Activated CD4-positive, alpha-beta T cell treated with anti-CD3 and anti-CD28 coated beads, Interleukin-2, amount 50 U/mL, for 4 hours (primary cell): ENCODE results near the gene TSPYL2.

Experiments used
- DNase-seq, 2 experiments: peaks; one replicate each; pipeline ENCODE4 v3.0.0-alpha.2; 2020

TSPYL2 gene

GRCh38 chrX:53126377-53126776 is 44.2 kb downstream of the TSPYL2 start:
- no peak for DNase-seq

- no peak for DNase-seq
Observed at GRCh38 chrX:53128097-53128749, 46.1 kb downstream of the TSPYL2 start.

- DNase-seq: no peak
Observed at GRCh38 chrX:53133400-53133799, 51.2 kb downstream of the TSPYL2 start.

- DNase-seq: no peak
Observed at GRCh38 chrX:53135581-53135980, 53.4 kb downstream of the TSPYL2 start.
